Measurements from ENCODE around the gene ZNF668.

ZNF668 gene

GRCh38 chr16:31073970-31074813 lies at the start of gene ZNF668, which contains the start of gene ZNF646:
ZNF668 (minus strand) TSS chr16:31074240; CDS start chr16:31064459, 9,781 bp downstream.
ZNF646 (plus strand) TSS chr16:31074422; CDS start chr16:31076325, 1,903 bp downstream.
- peak within 1 kb of the TSS; percentile 96 for H3K4me3 ChIP-seq (ENCODE audit: low read length)
- no peak for TF ChIP-seq ZNF274 (IDR thresholded peaks at IDR 0.05; ENCODE audit: low read depth, low read length)

GRCh38 chr16:31120129-31120528 lies 46.1 kb upstream of the ZNF668 start:
- no peak for TF ChIP-seq ZNF274 (IDR thresholded peaks at IDR 0.05; ENCODE audit: low read depth, low read length)
- no peak overlapping the region for H3K4me3 ChIP-seq (ENCODE audit: low read length)

DNA sequence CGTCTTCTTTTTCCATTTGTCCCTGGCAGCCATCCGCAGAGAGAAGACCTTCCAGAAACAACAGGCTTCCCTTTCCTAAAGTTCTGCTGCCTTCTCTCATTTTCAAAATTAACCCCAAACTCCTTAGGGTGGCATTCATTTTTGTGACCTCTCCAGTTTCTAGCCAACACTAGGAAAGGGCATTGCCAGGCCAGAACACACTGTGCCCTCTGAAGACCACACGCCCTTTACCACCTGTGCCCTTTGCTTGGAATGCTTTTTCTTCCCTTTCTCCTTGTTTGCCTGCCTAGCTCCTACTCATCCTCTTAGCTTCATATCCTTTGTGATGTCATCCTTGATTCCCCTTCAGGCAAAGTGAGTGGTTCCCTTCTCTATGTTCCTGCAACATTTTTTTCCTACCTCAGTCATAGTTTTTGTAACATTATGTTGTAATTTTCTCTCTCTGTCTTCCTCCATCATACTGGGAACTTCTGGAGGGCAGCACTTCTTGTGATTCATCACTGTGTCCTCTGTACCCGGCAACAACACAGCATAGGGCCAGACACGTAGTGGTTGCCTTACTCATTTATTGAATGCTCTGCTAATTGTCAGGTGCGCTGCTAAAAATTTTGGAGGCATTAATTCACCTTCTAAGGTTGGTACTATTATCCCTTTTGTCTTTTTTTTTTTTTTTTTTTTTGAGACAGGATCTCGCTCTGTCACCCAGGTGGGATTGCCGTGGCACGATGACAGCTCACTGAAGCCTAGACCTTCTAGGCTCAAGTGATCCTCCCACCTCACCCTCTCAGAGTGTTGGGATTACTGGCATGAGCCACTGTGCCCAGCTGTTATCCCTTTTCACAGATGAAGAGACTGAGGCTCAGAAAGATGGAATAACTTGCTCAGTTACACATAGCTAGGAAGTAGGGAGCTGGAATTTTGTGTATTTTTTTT lies 44.4 kb upstream of the ZNF668 start:
- H3K4me3 ChIP-seq (ENCODE audit: low read length): peak overlapping the region; percentile 75
- no peak for TF ChIP-seq ZNF274 (IDR thresholded peaks at IDR 0.05; ENCODE audit: low read depth, low read length)

- H3K4me3 ChIP-seq (ENCODE audit: low read length): peak within 1 kb of the TSS; percentile 75
- TF ChIP-seq ZNF274 (IDR thresholded peaks at IDR 0.05; ENCODE audit: low read depth, low read length): no peak
Observed at GRCh38 chr16:31117384-31118222, 43.6 kb upstream of the ZNF668 start, which contains the start of gene KAT8. KAT8 (plus strand) TSS chr16:31117664; CDS start chr16:31117682, 18 bp downstream.

GRCh38 chr16:31114468-31114867 lies 40.4 kb upstream of the ZNF668 start:
- TF ChIP-seq ZNF274 (IDR thresholded peaks at IDR 0.05; ENCODE audit: low read depth, low read length): no peak
- H3K4me3 ChIP-seq (ENCODE audit: low read length): no peak overlapping the region

- no peak overlapping the region for H3K4me3 ChIP-seq (ENCODE audit: low read length)
- no peak for TF ChIP-seq ZNF274 (IDR thresholded peaks at IDR 0.05; ENCODE audit: low read depth, low read length)
Observed at GRCh38 chr16:31113121-31114120, 39.4 kb upstream of the ZNF668 start.

DNA sequence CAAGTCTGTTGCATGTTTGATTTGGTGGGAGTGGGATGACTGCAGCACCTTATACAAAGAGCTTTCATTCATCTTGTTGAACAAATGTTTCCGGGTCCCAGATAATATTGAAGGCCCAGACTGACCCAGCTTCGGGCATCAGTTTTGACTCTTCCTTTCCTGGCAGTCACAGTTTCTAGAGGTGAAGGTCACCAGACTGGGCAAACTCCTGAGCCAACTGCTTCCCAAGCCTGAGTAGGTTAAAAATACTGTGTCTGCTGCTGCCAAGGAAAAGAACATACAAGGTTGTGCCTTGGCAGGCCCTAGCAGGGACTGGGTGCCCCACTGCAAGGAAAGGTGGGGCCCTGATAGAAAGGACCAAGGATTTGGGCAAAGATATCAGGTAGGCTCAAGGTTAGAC lies 38.7 kb upstream of the ZNF668 start:
- no peak overlapping the region for H3K4me3 ChIP-seq (ENCODE audit: low read length)
- TF ChIP-seq ZNF274 (IDR thresholded peaks at IDR 0.05; ENCODE audit: low read depth, low read length): no peak

- no peak overlapping the region for H3K4me3 ChIP-seq (ENCODE audit: low read length)
- TF ChIP-seq ZNF274 (IDR thresholded peaks at IDR 0.05; ENCODE audit: low read depth, low read length): no peak
Observed at GRCh38 chr16:31111881-31112466, 37.9 kb upstream of the ZNF668 start.

GRCh38 chr16:31110106-31111034 lies 36.3 kb upstream of the ZNF668 start:
- TF ChIP-seq ZNF274 (IDR thresholded peaks at IDR 0.05; ENCODE audit: low read depth, low read length): no peak
- H3K4me3 ChIP-seq (ENCODE audit: low read length): no peak overlapping the region

- TF ChIP-seq ZNF274 (IDR thresholded peaks at IDR 0.05; ENCODE audit: low read depth, low read length): no peak
- no peak overlapping the region for H3K4me3 ChIP-seq (ENCODE audit: low read length)
Observed at GRCh38 chr16:31109622-31110021, 35.6 kb upstream of the ZNF668 start.
